Activated CD8-positive, alpha-beta memory T cell treated with anti-CD3 and anti-CD28 coated beads, Interleukin-2, amount 10 ng/mL, durations not matched to agents 7 days and 5 days (primary cell): ENCODE results near the gene INHBA. TPM values are rescaled to one million over a fixed set of nuclear protein-coding genes. Genes with fewer than 3 reads are reported as not detected.

Experiments used
- ATAC-seq: fragments of 150-1000 bp; cut with Tn5 transposase; one replicate; pipeline ENCODE4 v1.10.0; 2021; ENCODE audit warnings: moderate library complexity
- CTCF ChIA-PET: fragments of 350-600 bp; sonication (Branson Sonifier 250); formaldehyde crosslinking; loops from one replicate; lab custom pipeline; 2021; ENCODE audit warnings: antibody characterized with exemption; lab: Charles Lee
- DNase-seq: peaks from one replicate; pipeline ENCODE4 v3.0.0-alpha.2; 2020
- H3K27ac Mint-ChIP-seq: one replicate; pipeline ENCODE4 v1.8.0; 2021; ENCODE audit warnings: mild to moderate bottlenecking, mixed read lengths
- H3K27me3 Mint-ChIP-seq: one replicate; pipeline ENCODE4 v1.8.0; 2021; ENCODE audit warnings: mixed read lengths
- H3K36me3 Mint-ChIP-seq: one replicate; pipeline ENCODE4 v1.8.0; 2021; ENCODE audit warnings: mild to moderate bottlenecking, mixed read lengths
- H3K4me1 Mint-ChIP-seq: one replicate; pipeline ENCODE4 v1.8.0; 2021; ENCODE audit warnings: mixed read lengths
- H3K4me3 Mint-ChIP-seq: one replicate; pipeline ENCODE4 v1.8.0; 2021; ENCODE audit warnings: mild to moderate bottlenecking, moderate library complexity, mixed read lengths
- H3K9me3 Mint-ChIP-seq: one replicate; pipeline ENCODE4 v1.8.0; 2022; ENCODE audit warnings: low read depth, mixed read lengths
- total RNA-seq, 2 experiments: library from RNA; stranded (reverse); gene quantifications; one replicate each; pipeline ENCODE4 v1.2.3, GENCODE V29; 2021

INHBA gene
- total RNA-seq, 2 experiments from 2014 or later, result not detected

- H3K36me3 Mint-ChIP-seq, result no peaks in the 10 kb centered on the region
- DNase-seq, result no peak
- no peak overlapping the region for H3K27ac Mint-ChIP-seq
- H3K27me3 Mint-ChIP-seq, result peaks cover 16% of the 10 kb centered on the region
- ATAC-seq, result peak; percentile 58
- H3K9me3 Mint-ChIP-seq, result no peaks in the 10 kb centered on the region
- H3K4me3 Mint-ChIP-seq, result no peak overlapping the region
- CTCF ChIA-PET, result interaction anchor here (1.0 kb wide), 1 partner anchor 27 kb away, joined by 3 read pairs; no protein-coding TSS in a partner anchor
- peaks cover 11% of the 10 kb centered on the region for H3K4me1 Mint-ChIP-seq
Observed at GRCh38 chr7:41731493-41732435, 28.9 kb upstream of the INHBA start.

- peaks cover 14% of the 10 kb centered on the region for H3K27me3 Mint-ChIP-seq
- ATAC-seq, result no peak
- CTCF ChIA-PET, result no interaction called here
Observed at GRCh38 chr7:41730668-41731067, 27.8 kb upstream of the INHBA start.

DNA sequence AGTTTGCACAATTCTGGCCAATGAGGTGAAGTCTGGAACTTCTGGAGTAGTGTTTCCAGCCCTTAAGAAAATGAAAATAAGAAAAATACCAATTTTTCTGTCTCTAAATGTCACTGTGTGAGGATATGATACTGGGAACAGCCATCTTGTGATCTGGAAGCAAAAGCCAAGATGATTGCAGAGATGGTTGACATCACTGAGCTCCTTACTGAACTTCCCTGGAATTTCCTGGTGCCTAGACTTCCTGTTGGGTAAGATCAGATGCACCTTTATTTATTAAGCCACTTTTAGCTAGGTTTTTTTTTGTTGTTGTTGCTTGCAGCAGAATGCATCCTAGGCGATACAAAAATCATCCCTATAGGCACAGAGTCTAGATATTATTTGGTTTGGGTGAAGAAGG, 27.3 kb upstream of the INHBA start:
- no peaks in the 10 kb centered on the region for H3K36me3 Mint-ChIP-seq
- DNase-seq, result no peak
- CTCF ChIA-PET, result no interaction called here
- H3K4me1 Mint-ChIP-seq, result peaks cover 11% of the 10 kb centered on the region
- H3K9me3 Mint-ChIP-seq, result no peaks in the 10 kb centered on the region
- peaks cover 13% of the 10 kb centered on the region for H3K27me3 Mint-ChIP-seq
- no peak overlapping the region for H3K4me3 Mint-ChIP-seq
- H3K27ac Mint-ChIP-seq, result no peak overlapping the region
- no peak for ATAC-seq

More at GRCh38 chr7:41730668-41731067, 27.8 kb upstream of the INHBA start:
- no peak for DNase-seq
- H3K9me3 Mint-ChIP-seq, result no peaks in the 10 kb centered on the region
- H3K4me3 Mint-ChIP-seq, result no peak overlapping the region
- no peak overlapping the region for H3K27ac Mint-ChIP-seq
- peaks cover 11% of the 10 kb centered on the region for H3K4me1 Mint-ChIP-seq
- H3K36me3 Mint-ChIP-seq, result no peaks in the 10 kb centered on the region

DNA sequence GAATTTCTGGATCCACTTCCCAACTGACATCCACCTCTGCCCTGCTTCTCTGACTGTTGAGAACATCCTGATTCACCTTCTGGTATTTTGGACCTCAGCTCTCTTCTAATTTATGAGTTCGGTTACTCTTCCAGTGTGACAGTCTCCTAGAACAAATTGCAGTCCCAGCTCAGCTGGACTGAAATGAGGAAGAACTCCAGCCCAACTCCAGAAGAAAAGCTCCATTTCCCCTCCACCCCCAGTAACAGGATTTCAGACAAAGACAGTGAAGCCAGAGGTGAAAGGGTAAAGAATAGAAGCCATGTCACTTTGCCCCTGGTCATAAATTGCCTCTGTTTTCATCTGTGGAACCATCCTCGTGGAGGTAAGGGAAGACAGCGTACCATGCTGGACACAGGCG, 26.2 kb upstream of the INHBA start:
- no peak overlapping the region for H3K27ac Mint-ChIP-seq
- H3K36me3 Mint-ChIP-seq, result no peaks in the 10 kb centered on the region
- CTCF ChIA-PET, result no interaction called here
- peaks cover 19% of the 10 kb centered on the region for H3K27me3 Mint-ChIP-seq
- DNase-seq, result no peak
- H3K4me3 Mint-ChIP-seq, result no peak overlapping the region
- H3K9me3 Mint-ChIP-seq, result no peaks in the 10 kb centered on the region
- no peak for ATAC-seq
- peaks cover 11% of the 10 kb centered on the region for H3K4me1 Mint-ChIP-seq

DNA sequence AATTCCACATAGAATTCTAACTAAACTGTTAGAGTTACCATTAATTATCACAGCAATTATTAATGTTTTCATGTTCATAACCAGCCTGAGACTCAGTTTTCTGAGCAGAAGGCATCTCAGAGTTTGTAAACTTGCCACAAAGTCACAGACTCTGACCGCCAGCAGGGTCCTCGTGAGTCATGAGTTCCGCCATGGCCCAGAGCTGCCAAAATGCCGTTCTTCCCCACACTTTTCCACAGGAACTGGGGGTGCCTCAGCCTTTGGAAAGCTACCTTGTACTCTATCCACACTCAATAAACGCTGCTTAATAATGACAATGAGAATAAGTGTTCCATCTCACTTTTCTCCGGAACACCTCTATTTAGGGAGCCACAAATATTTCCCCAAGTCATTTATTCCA, 22.1 kb upstream of the INHBA start:
- ATAC-seq (no peak), DNase-seq (no peak)
- Mint-ChIP-seq H3K27ac (no peak overlapping the region), H3K36me3 (no peaks in the 10 kb centered on the region), H3K27me3 (peaks cover 7% of the 10 kb centered on the region), H3K9me3 (no peaks in the 10 kb centered on the region), H3K4me1 (no peaks in the 10 kb centered on the region), H3K4me3 (no peak overlapping the region)
- CTCF ChIA-PET, result no interaction called here

GRCh38 chr7:41720886-41721285, 18.0 kb upstream of the INHBA start:
- Mint-ChIP-seq H3K27me3 (peaks cover 7% of the 10 kb centered on the region), H3K4me1 (no peaks in the 10 kb centered on the region), H3K36me3 (no peaks in the 10 kb centered on the region), H3K4me3 (no peak overlapping the region), H3K27ac (no peak overlapping the region), H3K9me3 (no peaks in the 10 kb centered on the region)
- CTCF ChIA-PET, result no interaction called here
- DNase-seq (no peak), ATAC-seq (no peak)

DNA sequence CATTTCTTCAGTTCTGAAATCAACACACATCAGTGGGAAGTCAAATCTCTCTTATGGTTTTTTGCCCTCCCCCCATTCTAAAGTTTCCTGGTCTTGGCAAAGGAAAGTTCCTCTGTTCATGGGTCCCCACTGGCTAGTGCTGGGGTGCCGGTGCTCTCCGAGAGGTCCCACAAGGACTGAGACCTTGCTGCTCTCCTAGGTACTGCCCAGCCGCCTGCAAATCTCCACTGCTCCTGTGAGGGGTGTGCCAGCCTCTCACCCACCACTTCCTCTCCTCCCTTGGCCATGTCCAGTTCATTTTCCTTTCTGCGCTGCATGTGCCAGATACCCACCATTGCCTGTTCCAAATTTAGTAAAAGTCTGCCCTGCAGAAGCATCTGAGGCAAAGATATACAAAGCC, 17.2 kb upstream of the INHBA start:
- Mint-ChIP-seq H3K27me3 (peaks cover 6% of the 10 kb centered on the region), H3K4me3 (no peak overlapping the region), H3K4me1 (no peaks in the 10 kb centered on the region), H3K9me3 (no peaks in the 10 kb centered on the region), H3K27ac (no peak overlapping the region), H3K36me3 (no peaks in the 10 kb centered on the region)
- CTCF ChIA-PET, result no interaction called here
- ATAC-seq (no peak), DNase-seq (no peak)

- Mint-ChIP-seq H3K4me3 (no peak overlapping the region), H3K27me3 (no peaks in the 10 kb centered on the region), H3K27ac (no peak overlapping the region), H3K9me3 (no peaks in the 10 kb centered on the region), H3K36me3 (no peaks in the 10 kb centered on the region), H3K4me1 (no peaks in the 10 kb centered on the region)
- DNase-seq (no peak), ATAC-seq (no peak)
- CTCF ChIA-PET, result interaction anchor here (2.9 kb wide), 1 partner anchor 11 kb away, joined by 11 read pairs; no protein-coding TSS in a partner anchor
Observed at GRCh38 chr7:41716691-41717090, 13.8 kb upstream of the INHBA start.

DNA sequence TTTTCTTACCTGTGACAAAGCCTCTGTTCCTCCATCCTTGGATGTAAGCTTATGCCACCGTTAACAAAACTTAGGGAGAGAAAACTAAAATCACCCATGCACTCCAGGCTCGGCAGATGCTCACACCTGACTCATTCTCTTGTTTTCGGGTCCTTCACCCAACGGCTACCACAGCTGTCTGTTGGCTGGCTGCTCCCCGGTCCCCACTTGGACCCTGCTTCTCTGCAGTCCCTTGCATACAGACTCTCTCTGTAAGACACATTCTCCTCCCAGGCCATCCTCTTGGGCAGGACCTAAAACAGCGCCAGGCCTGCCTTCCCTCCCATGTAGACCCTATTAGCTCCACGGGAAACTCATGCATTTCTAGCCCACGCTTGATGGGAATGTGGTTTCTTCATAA, 12.1 kb upstream of the INHBA start:
- ATAC-seq (no peak), DNase-seq (no peak)
- Mint-ChIP-seq H3K9me3 (no peaks in the 10 kb centered on the region), H3K27ac (no peak overlapping the region), H3K27me3 (no peaks in the 10 kb centered on the region), H3K4me3 (no peak overlapping the region), H3K4me1 (no peaks in the 10 kb centered on the region), H3K36me3 (no peaks in the 10 kb centered on the region)
- CTCF ChIA-PET, result interaction anchor here (2.9 kb wide), 1 partner anchor 9 kb away, joined by 11 read pairs; no protein-coding TSS in a partner anchor

GRCh38 chr7:41711283-41712064, 8.6 kb upstream of the INHBA start:
- no peak overlapping the region for H3K27ac Mint-ChIP-seq
- no peaks in the 10 kb centered on the region for H3K9me3 Mint-ChIP-seq

GRCh38 chr7:41710838-41711237, 7.9 kb upstream of the INHBA start:
- H3K27ac Mint-ChIP-seq, result no peak overlapping the region
- CTCF ChIA-PET, result interaction anchor here (1.5 kb wide), 1 partner anchor 230 kb away, joined by 3 read pairs; no protein-coding TSS in a partner anchor
- H3K4me3 Mint-ChIP-seq, result no peak overlapping the region
- peaks cover 9% of the 10 kb centered on the region for H3K27me3 Mint-ChIP-seq
- no peak for ATAC-seq
- H3K4me1 Mint-ChIP-seq, result peaks cover 1% of the 10 kb centered on the region
- no peak for DNase-seq
- no peaks in the 10 kb centered on the region for H3K36me3 Mint-ChIP-seq
- H3K9me3 Mint-ChIP-seq, result no peaks in the 10 kb centered on the region

More at GRCh38 chr7:41711283-41712064, 8.6 kb upstream of the INHBA start:
- Mint-ChIP-seq H3K4me1 (no peaks in the 10 kb centered on the region), H3K4me3 (no peak overlapping the region), H3K27me3 (peaks cover 5% of the 10 kb centered on the region), H3K36me3 (no peaks in the 10 kb centered on the region)
- CTCF ChIA-PET, result interaction anchor here (1.5 kb wide), 1 partner anchor 229 kb away, joined by 3 read pairs; no protein-coding TSS in a partner anchor
- ATAC-seq, result no peak
- no peak for DNase-seq

- CTCF ChIA-PET, result no interaction called here
- Mint-ChIP-seq H3K27ac (no peak overlapping the region), H3K27me3 (peaks cover 13% of the 10 kb centered on the region), H3K9me3 (no peaks in the 10 kb centered on the region), H3K36me3 (no peaks in the 10 kb centered on the region), H3K4me1 (peaks cover 10% of the 10 kb centered on the region), H3K4me3 (no peak overlapping the region)
- ATAC-seq (no peak), DNase-seq (no peak)
Observed at GRCh38 chr7:41709621-41710020, 6.7 kb upstream of the INHBA start.

- peaks cover 21% of the 10 kb centered on the region for H3K27me3 Mint-ChIP-seq
- DNase-seq (no peak), ATAC-seq (no peak)
- CTCF ChIA-PET, result no interaction called here
- H3K36me3 Mint-ChIP-seq, result no peaks in the 10 kb centered on the region
- H3K27ac Mint-ChIP-seq, result no peak overlapping the region
- no peaks in the 10 kb centered on the region for H3K9me3 Mint-ChIP-seq
- H3K4me1 Mint-ChIP-seq, result peaks cover 12% of the 10 kb centered on the region
- no peak overlapping the region for H3K4me3 Mint-ChIP-seq
Observed at GRCh38 chr7:41708581-41709358, 5.9 kb upstream of the INHBA start.
